Fibroblast of the conjunctiva (primary cell): ENCODE measurements around the gene SEMA6A.

Source experiments
- DNase-seq: peaks from one replicate; pipeline ENCODE4 v3.0.0-alpha.2; 2010; ENCODE audit warnings: low read depth

Gene SEMA6A

DNA sequence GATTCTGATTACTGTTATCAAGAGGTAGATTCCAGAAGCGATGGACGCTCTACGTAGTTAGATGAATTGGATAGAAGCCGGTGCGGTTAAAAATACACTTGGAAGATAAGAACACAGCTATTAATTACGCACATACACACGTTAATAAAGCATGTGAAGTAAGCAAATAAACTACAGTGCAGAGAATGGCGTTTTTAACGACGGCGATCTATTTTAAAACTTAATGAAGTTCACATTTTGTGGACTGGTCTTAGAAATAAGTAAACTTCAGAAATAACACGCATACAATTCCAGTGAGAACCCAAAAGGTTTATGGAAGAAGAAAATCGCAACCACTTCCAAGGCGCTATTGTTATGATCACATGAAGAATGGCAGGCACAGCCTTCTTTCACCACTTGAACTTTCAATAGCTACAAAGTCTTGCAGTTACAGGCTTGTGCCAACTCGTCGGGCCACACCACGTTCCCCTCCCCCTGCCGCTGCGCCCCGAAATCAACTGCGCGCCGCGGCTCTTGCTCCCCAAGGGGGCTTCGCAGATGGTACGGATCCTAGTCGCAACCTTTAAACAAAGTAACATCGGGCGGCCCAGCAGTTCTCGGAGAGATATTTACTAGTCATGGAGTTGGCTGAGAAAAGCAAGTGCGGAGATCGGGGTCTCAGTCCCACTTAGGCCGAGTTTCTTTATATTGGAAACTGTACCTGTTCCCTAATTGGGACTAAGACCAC lies 866 bp upstream of the SEMA6A start:
- no peak for DNase-seq

DNA sequence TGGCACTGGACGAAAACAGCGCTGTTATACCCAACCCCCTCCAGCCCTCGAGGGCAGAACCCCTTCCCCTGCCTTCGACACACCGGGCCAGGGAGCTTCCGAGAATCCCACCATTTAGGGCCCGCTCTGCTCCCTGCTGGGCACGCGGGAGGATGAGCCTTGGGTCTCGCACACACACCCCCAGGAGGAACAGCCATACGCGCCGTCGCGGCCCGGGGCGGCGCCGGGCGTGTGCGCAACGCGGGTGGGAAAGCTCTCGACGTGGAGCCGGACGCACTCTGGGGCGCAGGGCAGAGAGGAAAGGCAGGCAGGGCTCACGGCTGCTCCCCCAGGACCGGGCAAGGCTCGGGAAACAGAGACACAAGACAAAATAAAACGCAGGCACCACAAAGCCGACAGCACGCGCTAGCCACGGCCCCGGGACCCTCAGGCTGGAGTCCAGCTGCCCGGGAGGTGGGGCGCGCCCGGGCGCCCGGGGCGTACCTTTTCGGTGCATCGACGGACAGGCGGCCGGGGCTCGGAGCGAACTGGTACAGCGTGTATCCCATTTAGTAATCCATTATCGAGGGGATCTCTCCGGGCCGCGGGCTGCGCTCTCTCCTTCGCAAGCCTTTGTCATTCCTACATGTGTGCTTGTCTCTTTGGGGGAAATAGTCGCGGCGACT lies 789 bp downstream of the SEMA6A start:
- no peak for DNase-seq

DNA sequence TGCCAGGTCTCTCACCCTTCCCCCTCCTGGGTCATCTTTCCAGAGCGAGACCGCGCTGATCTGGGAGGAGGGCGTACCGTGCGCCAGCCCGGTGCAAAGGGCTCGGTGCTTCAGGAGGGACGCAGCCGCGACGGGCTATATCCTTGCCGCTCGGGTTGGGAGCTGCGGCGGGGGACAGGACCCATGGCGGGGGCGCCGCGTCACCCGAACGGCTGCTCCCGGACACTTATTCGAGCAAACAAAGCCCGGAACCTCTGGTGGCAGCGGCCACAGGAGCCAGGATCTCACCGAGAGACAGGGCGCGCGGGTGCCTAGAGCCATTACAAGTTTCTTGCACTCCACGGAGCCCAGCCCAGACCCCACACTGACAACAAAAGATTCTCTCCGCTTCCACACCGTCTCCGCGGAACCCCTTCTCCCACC lies 1.3 kb downstream of the SEMA6A start:
- DNase-seq, result no peak

GRCh38 chr5:116572350-116573278 lies 2.0 kb downstream of the SEMA6A start:
- no peak for DNase-seq

DNA sequence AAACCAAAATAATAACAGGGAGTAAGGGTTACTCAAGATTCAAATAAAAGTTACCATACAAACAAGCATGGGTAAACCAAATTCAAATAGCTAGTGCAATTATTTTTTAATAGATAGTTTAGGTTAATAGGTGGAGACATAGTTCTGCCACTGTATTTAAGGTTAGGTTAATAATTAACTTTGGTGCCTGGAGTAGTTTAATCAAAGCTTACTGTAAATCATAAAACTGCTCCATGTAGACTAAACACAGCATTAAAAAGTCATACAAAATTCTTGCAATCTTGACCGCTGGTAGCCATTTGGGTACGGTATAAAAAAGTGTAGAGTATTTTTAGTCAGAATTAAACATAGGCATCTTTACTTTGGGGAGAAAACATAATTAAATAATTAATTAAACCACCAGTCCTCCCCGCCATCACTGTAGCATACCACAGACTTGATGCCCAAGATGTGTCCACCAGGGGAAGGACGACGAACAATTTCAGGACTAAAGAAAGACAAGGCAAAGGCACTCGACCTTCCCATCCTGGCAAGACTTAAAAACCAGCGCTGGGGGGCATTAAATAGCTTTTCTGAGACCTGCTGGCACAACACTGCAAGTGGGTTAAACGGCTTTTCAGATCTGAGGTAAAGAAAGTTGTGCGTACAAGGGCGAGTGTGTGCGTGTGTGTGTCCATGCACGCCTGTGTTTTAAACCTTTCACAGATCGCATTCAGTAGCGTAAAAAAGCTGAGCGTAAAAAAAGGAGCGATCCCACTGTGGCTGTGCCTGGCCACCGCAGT lies 2.9 kb downstream of the SEMA6A start:
- no peak for DNase-seq

DNA sequence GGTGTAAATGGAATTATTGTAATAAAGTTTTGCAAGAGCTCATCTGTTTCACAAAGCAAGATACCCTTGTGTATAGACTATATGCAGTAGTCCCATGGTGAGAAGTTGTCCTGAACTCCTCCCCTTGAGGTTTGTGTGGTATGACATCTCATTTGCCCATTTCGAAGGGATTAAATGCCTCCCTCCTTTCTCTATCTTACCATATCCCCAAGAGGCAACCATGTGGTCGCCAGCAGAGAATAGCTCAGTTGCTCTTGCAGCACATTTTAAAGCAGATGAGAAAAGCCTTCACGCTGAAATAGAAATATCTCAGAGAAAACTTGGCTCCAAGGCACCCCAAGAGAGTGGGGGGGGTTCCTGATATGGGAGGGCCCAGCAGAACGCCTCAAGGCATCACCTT lies 4.6 kb downstream of the SEMA6A start:
- DNase-seq, result no peak

DNA sequence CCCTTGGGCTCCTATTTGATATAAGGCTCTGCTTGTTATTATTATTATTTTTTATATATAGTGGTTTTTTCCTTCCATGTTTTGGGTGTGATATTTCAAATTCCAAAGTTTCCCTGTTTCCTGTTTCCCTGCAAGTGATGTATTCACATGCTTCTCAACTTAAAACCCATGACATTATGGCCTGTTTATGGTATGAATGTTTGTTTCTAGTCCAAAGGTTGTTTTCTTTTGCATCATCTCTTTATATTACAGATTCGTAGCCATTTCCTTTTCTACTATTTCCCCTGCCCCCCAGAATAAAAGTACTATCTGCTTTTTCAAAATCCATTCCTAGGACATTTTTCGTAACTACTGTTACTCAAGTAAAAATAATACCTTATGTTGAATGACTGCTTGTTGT lies 7.5 kb downstream of the SEMA6A start:
- DNase-seq, result no peak

GRCh38 chr5:116566251-116566650 lies 8.4 kb downstream of the SEMA6A start:
- no peak for DNase-seq

DNA sequence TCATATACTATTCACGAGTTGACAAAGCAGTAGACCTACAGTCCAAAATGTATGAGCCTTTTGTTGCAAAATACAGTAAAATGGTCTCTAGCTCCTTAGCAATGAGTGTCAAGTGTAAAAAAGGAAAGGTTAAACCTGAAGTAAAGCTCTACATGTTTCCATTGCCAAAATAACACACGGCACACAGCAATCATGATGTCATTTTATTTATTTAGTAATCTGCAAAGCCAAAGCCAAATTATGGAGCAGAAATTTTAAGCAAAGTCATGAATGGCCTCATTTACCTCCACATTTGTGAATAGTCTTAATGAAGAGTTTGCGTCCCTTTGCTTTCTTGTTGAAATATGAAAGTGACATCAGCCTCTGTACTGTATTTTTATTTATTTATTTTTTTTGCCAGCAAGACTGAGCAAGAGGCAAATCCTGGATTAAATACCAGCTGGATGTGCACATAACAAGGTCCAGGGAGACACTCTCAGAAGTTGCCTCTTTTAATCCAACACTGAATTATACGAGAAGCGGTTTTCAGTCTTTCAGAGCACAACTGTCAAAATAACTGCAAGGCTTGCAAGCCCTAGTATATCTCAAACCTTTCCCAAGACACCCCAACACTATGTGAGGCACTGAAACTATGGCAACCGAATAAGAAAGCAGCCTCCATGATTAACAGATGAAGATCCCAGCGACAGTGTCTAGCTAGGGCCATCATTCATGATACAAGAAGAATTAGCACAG lies 9.7 kb downstream of the SEMA6A start:
- DNase-seq, result no peak

DNA sequence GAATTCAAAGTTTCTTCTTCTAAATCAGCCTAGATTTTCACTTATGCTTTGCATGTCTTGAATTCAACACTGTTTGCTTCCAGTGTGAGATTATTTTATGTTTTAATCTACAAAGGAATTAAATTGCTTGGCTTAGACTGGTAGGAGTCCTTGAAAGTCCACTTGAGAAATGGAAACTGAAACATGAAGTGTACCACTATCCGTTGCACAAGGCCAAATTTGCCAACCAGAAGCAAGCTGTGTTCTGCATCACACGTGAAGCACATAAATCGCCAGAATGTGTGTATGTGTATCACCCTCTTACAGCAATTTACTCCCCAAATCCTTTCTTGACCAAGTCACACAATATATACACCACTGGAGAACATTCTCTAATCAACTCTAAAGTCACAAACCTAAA lies 10.3 kb downstream of the SEMA6A start:
- no peak for DNase-seq

DNA sequence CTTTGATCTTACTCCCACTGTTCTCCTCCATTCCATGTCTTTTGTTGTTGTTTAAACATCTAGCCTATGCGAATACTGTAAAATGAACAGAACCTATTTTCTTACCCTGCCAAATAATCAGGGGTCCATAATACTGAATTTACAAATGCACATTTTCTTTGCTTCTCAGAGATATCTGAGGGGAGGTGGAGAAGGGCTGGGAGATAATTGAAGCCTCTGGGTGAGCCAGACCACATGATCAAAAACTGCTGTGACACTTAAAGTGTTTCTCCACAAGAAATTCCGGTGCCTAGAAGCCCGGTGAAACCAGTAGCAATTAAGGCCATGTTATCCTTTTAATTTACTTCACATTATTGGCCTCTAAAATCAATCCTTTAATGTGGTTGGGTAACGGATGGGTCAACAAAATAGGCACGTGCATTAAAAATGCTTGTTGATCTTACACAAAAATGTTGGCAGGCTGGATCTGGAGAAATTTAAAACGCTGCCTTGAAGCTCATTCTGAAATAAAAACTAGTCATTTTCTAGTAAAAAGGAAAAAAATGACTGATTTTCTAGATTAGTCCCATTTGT lies 10.8 kb downstream of the SEMA6A start:
- no peak for DNase-seq

DNA sequence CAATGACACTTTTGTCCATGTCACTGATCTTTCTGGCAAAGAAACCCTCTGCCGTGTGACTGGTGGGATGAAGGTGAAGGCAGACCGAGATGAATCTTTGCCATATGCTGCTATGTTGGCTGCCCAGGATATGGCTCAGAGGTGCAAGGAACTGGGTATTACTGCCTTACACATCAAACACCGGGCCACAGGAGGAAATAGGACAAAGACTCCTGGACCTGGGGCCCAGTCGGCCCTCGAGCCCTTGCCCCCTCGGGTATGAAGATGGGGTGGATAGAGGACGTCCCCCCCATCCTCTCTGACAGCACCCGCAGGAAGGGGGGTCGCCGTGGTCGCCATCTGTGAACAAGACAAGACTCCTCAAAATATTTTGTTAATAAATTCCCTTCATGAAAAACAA lies 12.0 kb downstream of the SEMA6A start:
- no peak for DNase-seq

- DNase-seq, result no peak
These were observed 13.0 kb downstream of the SEMA6A start for GRCh38 chr5:116561658-116562057.

DNA sequence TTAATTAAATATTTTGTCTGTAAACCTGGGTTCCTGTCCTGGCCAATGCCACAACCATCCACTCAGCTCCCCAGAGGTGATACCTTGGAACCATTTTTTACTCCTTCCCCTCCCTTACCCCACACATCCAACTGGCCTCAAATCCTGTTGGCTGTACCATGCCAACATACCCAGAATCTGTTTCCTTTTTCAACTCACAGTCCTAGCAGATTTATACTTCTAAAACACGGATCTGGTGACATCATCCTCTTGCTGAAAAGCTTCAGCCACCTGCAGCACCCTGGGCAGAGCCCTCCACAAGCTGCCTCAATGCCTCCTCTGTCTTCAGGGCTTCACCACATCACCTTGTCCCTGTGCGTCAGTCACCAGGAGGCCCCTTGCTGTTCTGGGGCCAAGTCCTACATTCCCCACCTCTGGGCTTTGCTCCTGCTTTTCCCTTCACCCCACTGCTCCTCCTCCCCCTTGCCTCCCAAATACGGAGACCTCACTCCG lies 14.9 kb downstream of the SEMA6A start:
- DNase-seq, result no peak

- DNase-seq, result no peak
These were observed 15.4 kb downstream of the SEMA6A start for GRCh38 chr5:116559239-116559638.

DNA sequence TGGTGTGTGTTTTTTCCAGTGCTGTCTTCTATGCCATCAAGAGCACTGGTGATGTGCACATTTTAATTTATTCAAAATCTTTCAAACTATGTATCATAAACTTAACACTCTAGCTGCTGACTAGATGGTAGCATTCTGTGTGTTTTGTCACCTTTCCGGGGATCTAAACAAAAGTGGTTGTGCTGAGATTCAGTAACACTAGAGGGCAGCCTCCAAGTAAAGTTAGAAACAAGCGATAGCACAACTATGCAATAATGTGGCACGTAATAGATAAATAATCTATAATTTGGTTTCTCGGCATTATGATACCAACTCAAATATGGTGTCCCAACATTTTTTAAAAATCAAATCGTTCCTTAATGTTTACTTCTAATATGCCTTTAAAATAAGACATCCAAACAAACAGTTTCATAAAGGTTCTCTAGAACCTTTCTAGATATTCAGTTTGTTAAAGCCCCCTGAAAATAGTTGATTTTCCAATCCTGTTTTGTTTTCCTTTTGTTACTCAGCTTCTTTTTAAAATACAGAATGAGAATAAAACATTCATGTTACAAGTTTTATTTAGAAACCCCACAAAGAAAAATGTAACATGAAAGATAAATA lies 16.9 kb downstream of the SEMA6A start:
- DNase-seq, result no peak

DNA sequence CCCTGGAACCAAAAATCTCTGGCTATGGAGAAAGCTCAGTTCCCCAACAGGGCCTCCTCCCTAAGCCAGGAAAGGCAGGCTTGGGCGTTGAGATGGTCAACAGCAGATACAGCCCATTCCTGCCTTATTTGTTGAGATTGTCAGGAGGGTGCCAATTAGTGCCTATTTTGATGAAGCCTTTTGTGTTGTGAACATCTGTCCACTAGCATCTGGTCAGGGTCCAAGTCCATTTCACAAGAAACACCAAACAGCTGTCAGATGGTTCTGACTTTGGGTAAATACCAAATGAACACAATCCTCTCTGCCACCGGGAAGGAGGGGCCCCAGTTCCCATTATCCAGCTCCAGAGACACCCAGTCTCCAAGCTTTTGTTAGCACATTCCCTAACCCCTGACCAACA lies 19.9 kb downstream of the SEMA6A start:
- DNase-seq, result no peak

DNA sequence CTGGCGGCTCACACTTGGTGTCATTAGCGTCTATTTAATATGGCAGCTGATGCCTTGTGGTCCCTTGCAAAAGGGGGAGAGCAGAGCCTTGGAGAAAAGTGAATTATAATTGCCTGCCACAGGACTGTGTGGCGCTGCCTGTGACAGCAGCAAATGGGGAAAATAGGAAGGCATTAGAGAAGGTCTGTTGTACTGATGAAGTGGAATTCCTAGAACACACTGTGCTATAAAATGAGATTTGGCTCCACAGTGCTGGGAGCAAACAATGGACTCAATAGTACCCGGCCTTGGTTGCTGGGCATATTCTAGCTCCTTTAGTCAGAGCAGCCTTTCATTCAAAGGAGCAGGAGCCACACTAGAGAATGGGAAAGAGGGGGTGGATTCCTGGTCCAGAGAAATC lies 21.3 kb downstream of the SEMA6A start:
- DNase-seq, result no peak

DNA sequence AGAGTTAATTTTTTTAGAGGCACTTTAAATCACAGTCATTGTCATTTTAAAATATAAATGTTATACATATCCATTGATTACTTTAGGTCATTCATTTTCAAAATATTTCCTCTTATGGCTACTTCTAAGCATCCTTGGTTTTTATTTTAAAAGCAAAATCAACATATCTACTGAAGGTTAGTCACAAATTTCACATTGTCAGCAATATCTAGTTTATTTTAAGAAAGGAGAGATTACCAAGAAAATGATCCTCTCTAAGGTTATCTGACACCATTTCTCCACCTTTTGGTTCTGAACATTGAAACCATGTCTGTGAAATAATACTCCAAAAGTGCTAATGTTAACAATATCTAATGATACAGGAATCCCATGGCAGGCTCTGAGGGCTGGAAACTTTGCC lies 24.5 kb downstream of the SEMA6A start:
- no peak for DNase-seq

GRCh38 chr5:116546743-116547124 lies 27.9 kb downstream of the SEMA6A start:
- no peak for DNase-seq
